NCI-H2196 treated with DMSO at 0.1 percent for 48 hours (cell line): ENCODE data around the gene GH1.
"Not testable (repeated sequence)": the region's sequence is repeated elsewhere in the genome, so short reads cannot be mapped to it uniquely, and the experiment has no call there.

Experiments
- DNase-seq: peaks from one replicate; lab custom pipeline; 2025; ENCODE audit not compliant: unreplicated experiment; lab: John Stamatoyannopoulos, UW

The GH1 gene

DNA sequence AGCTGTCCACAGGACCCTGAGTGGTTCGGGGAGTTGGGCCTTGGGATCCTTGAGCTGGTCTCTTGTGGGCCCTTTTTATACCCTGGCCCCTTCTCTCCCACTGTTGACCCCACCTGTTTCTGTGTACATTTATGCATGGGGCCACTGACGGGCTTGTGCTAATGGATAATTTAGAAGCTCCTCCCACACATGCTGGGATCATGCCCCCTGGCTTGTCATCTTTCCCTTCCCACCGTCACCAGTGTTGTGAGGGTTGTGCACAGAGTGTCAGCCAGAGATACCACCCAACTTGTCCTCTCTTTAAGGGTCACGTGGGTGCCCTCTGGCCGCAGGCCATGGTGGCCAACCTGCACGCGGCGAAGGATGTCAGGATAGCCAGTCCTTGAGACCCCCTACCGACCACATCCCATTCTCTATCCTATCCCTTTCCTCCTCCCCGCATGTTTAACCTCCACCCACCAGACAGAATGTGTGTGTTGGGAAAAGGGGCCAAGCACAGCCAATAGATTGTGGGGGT is at the start of gene GH1:
GH1 (minus strand) TSS at position 51 of the 517 bp plus-strand sequence. CDS start 63 bp downstream, outside the sequence.
- not testable (repeated sequence) for DNase-seq

DNA sequence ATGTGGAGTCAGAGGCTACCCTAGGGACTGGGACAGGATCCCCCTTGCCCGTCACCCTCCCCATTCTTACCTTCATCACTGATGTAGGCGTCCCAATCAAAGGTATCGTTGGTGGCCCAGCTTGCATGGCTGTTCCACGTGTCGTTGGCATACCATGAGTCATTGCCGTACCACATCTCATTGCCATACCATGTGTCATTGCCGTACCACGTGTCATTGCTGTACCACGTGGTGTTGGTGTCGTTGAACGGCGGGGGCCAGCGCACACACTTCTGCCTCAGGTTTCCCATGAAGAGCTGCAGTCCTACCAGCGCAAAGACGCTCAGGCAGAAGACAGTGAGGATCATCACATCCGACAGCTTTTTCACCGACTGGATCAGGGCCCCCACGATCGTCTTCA is 49.3 kb upstream of the GH1 start:
- no peak for DNase-seq

DNA sequence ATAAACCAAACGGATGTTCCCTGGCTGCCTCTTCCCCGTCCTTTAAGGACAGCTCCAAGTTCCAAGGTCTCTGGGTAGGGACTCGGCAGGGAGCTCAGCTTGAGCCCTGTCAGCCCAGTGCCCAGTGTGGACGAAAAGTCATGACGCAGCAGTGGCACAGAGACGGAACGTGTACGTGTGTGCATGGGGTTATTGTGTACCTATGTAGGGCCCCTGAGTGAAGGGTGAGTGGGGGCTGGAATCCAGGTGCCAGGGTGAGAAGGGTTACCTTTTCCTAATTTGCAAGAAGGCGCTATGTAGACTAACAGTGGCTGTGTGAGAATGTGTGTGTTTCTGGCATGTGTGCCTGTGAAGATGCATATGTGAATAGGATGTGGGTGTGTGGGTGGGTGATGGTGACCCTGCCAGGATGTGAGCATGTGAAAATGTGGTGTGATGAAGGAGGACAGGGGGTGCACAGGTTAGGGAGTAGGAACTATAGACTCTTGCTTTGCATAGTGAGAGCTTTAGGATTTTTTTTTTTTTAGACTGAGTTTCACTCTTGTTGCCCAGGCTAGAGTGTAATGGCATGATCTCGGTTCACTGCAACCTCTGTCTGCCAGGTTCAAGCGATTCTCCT is 48.1 kb upstream of the GH1 start:
- DNase-seq, result no peak

DNA sequence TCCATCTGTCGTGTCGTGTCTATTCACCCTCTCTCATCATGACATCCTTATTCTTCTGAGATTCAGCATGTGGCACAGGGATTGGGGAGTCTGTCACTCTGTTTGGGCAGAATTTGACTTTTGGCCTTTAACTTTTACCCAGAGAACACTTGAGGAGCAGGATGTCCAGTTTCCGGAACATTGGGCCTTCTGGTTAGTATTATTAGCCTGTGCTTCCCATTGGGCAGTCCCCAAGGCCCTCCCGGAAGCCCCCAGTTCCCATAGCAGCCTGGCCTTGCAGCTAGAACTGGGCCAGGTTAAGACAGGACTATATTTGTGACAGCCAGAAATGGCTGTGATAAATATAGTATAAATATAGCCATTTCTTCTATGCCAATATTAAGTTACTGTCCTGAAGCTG is 44.5 kb upstream of the GH1 start:
- no peak for DNase-seq

DNA sequence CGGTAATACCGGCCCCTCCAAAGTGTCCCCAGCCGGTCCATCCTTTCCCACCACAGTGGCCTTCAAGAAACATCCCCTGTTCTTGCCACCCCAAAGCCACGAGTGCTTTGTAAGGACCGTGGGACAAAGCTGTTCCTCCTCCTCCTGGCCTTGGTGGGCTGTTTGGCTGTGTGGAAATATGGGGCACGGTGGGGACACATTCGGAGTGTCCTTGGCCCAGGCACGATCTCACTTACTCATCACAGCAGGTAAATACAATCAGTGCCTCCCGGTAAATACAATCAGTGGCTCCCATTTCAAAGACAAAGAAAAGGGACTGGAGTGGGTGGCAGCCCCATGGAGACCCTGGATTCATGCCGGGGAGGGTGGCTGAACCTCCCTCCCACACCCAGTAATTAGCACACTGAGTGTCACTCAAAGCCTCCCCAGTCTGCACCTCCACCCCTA is 43.7 kb upstream of the GH1 start:
- DNase-seq, result no peak

DNA sequence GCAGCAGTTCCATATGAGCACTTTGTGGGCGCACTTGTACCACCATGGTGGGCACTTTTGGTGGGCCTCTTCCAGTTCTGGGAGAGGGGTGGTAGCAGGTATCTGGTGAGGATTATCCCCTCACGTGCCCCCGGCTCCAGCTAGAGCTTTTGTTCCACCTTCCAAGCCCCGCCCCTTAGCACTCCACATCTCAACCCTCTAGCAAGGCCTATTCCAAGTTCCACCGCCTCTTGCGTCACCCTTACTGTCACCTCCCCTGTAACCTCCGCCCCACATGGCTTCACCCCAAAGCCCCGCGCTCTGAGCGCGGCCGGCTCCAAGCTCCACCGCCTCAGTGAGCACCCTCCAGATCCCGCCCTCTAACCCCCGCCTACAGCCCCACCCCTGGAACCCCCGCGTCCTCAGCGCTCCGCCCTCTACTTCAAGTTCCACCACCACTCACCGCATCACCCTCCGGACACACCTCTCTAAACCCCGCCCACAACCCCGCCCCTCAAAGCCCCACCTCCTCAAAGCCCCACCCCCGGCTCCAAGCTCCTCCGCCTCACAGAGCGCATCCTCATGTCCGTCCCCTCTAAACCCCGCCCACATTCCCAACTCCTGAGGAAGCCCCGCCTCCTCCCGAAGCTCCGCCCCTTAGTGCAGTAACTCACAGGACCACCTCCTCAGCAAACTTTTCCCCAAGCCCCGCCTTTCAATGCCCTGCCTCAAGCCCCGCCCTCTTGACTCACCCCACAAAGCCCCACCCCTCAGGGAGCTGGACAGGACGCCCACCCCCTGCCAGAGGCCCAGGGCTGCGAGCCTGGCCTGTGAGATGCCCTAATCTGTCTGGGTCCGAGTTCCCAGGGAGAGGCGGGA is 42.9 kb upstream of the GH1 start:
- DNase-seq, result no peak

DNA sequence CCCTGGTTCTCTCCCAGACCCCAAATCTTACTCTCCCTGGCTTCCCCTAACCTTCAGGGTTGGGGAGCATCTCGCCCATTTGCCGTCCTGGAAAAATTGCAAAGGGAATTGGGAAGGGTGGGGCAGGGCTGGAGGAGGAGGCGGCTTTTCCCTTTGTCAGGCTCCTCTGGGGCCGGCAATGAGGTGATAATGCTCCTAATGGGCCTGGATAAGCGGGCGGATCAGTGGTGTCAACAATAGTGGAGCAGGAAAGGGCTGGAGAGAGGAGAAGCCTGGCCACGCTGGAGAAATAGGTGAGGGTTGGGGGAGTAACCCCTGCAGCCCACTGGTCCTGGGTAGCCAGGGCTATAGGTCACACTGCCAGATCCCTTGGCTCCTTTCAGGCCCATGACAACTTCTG is 41.8 kb upstream of the GH1 start:
- DNase-seq, result no peak

DNA sequence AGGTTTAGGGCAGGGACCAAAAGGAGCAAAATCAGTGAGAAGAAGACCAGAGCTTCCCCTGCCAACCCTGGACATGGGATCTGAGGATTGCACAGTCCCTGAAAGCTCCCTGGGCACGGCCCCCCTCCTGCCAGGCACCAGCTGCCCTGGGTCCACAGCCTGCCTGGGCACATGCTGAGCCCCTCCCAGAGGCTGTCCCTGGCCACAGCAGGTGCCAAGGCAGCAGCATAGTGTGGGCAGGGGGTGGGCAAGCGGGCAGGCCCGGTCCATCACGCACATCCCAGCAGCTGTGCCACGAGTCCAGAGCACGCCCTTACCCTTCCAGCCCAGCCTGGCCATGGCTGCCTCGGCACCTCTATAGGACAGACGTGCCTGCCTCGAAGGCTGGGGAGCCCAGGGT is 41.4 kb upstream of the GH1 start:
- no peak for DNase-seq

DNA sequence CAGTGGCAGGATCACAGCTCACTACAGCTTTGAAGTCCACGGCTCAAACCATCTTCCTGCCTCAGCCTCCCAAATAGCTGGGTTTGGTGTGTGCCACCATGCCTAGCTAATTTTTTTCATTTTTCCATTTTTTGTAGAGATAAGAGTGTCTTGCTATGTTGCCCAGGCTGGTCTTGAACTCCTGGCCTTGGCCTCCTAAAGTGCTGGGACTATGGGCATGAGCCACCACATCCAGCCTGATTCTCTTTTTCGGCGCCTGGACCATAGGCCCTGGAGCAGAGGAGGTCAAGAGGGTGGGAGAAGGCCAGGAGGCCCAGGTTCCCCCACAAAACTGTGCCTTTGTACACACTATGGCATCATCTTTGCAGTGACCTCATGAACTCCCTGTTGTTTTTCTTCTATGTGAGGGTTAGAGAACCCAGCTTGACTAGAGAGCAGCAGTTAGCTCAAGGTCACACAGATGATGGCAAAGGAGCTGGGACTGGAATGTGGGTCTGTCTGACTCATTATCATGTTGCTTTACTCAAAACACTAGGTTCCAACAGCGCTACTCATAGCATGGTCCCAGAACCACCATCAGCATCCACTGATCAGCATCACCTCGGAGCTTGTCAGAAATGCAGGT is 37.8 kb upstream of the GH1 start:
- no peak for DNase-seq

DNA sequence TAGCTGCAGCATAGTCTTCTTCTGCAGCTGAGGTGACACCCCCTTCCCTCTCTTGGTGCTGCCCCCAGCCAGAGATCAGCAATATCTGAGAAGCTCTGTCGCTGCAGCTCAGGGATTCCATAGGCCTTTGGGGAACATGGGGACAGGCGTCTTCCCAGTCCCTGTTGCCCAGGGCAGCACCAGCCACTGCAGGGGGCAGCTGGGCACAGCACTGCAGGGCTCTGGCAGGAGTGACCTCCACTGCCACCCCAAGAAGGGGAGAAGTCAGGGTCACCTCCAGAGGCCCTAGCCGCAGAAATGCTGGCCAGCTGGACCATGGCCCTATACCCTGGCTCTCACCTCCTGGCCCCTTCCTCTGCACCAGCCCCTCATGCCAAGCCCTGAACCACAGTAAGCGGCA is 37.2 kb upstream of the GH1 start:
- no peak for DNase-seq

DNA sequence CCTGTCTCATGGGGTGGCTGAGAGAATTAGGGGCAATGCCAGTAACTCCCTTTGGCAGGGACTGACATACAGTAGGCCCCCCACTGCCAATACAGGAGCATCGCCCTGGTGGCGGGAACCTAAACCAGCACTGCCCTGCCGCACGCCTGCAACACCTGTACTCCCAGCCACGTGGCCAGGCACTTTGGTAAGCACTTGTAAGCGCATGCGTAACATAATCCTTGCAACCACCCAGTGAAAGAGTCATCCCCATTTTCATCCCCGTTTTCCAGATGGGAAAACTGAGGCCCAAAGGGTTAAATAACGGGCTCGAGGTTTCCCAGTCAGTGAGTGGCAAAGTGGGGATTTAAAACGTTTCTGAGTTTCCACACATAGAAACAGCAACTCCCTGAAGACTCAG is 36.6 kb upstream of the GH1 start:
- DNase-seq, result no peak

DNA sequence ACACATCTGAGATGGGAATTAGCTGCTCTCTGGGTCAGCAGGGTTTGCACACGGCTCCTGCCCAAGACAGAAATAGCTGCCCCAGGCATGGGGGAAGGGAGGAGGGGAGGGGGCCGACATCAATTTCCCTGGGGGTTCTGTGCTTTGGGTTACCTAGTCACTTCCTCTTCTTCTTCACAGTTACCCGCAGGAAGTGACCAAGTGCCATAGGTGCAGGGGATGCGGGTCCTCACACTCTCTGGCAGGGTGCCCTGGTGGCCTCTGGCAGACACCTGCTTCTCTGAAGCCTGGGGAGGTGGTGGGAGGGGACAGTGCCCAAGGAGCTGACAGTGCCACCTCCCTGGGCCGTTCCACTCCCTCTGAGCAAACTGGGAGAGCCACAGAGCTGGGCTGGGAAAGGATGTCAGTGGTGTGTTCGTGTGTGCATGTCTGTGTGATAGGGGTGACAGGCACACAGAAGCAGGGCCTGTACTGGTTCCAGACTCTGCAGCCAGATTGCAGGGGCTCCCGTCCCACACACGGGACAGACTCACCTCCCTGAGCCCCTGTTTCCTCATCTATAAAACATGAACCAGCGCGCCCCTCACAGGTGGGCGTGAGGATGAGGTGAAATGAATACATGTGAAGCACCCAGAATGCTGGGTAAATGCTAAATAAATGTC is 35.9 kb upstream of the GH1 start:
- DNase-seq, result no peak

DNA sequence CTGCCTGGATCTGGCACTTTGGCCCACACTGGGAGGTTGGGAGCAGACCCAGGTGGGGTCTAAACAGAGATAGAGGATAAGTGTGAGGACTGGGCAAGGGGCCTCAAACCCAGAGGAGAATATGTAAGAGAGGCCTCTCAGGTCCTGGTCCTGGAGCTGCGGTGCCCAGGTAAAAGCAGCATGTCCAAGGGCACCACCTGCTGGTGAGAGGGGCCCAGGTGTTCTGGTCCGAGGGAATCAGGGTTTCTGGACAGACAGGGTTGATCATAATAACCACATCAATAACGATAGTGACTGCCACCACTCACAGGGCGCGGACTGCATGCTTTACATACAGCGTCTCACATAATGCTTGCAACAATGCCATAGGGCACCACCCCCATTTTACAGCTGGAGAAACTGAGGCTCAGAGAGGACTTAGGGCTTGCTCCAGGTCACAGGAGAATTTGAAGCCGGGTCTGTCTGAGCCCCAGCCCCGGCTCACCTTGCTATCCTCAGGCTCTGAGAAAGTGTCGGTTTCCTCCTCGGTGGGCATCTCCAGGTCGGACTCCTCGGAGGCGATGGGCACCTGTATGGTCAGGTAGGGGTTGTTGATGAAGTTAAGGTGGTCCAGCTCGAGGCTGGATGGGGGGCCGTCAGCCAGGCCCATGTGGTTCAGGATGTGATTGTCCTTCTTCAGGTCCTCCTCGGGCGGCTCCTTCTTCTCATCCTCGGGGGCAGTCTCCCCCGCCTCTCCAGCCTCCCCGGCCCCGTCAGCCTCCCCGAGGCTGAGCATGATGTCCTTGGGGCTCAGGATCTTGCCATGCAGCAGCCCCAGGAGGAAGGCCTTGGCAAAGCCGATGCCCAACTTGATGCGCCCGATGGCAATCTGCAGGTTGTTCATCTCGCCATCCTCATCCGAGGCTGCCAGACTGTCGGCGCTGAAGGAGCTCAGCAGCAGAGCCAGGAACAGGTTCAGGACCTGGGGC is 32.6 kb upstream of the GH1 start:
- DNase-seq, result no peak

DNA sequence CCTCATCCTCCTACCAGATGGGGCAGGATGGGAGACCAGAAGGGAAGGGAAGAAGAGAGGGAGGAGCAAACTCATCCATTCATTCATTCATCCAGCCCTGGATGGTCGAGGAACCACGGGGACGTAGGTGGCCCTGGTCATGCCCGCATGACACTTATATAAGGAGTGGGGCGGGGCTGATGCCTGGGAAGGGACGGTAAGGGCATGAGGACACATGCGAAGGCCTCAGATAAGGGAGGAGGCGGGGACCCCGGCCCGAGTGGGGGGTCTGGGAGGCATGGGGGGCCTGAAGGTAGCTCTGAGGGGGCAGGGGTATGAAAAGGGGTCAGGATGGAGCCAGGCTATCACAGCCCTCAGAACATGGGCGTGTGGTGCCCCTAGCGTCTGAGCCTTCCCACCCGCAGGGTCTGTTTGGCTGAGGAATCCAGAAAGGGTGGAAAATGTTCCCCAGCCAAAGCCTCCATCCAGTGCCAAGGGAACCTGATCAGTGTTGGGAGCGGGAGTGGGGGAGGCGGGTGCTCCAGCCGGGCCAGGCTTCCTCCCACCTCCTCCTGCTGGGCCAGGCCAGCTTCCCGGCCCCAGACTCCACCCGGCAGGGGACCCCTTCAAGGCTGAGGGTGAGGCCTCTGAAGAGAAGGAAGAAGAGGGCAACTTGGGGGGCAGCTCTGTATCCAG is 31.1 kb upstream of the GH1 start:
- DNase-seq, result no peak

DNA sequence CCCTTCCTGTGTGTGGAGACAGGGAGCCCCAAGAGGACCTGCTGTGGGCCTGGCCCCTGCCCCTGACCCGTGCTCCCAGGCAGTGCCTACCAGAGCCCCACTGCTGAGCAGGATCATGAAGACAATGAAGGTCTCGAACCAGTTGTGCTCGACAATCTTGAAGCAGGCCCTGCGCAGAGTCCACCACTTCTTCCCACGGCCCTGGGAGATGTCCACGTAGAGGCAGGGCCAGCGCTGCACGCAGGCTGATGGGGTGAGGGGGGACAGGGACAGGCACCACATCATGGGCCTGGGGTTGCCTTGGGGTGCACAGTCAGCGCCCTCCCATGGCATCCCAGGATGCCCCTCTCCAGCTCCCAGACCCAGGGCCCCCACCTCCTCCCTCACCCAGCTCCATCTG is 29.9 kb upstream of the GH1 start:
- no peak for DNase-seq

DNA sequence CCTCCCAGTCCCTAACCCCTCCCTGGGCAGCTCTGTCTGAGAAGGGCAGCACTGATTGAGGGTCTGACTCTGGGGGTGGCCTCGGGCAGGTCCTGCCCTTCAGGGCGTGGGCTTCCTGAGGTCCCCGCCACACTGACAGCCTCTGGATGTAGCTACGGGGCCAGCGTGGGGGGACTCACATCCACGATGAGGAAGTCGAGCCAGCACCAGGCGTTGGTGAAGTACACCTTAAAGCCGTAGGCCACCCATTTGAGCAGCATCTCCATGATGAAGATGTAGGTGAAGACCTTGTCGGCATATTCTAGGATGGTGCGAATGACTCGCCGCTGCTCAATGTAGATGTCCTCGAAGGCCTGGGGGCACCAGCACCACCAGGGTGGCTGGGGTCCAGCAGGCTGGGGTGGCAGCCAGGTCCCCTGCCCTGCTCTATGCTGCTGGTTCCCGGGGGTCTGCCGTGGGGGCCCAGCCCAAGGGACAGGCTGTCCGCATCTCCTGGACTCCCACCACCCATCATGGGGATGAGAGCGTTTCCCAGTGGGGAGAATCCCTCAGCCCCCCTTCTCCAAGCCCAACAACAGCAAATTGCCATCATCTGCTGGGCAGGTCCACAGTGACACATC is 29.2 kb upstream of the GH1 start:
- no peak for DNase-seq

DNA sequence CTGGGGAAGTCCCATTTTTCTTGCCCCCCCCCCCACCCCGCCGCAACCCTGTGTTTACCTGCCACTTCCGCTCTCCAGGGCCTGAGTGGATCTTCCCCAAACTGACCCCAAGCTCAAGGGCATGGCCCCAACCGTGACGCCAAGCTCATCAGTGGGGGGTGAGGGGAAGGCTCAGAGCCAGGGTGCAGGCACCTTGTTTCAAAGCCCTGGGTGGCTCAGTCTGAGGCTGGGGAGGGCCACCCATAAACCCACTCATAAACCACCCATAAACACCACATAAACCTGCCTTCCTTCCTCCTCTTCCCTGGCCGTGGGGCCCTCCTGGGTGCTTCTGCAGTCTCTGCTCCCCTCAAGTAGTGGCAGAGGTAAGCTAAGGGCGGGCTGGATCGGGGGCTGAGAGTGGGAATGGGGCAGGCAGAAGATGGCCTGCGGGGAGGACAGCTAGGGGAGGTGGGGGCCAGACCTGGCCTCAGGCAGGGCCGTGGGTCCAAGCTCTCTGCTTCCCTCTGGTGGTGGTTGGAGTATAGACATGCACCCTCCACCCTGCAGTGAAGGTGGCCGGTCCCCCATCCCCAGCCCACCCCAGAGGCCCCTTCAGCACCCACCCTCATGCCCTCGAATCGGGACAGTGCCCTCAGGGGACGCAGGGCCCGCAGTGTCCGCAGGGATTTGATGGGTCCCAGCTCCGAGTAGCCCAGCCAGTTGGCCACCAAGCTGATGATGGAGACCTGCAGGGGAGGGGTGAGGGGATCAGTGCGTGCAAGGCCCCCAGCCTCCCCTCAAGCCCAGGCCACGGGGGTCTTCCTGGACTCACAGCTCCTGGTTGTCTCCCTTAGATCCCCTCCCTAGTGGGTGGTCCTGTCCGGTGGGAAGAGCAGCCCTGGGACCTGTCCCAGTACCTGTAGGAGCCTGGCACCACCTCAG is 28.1 kb upstream of the GH1 start:
- DNase-seq, result peak; percentile 14

DNA sequence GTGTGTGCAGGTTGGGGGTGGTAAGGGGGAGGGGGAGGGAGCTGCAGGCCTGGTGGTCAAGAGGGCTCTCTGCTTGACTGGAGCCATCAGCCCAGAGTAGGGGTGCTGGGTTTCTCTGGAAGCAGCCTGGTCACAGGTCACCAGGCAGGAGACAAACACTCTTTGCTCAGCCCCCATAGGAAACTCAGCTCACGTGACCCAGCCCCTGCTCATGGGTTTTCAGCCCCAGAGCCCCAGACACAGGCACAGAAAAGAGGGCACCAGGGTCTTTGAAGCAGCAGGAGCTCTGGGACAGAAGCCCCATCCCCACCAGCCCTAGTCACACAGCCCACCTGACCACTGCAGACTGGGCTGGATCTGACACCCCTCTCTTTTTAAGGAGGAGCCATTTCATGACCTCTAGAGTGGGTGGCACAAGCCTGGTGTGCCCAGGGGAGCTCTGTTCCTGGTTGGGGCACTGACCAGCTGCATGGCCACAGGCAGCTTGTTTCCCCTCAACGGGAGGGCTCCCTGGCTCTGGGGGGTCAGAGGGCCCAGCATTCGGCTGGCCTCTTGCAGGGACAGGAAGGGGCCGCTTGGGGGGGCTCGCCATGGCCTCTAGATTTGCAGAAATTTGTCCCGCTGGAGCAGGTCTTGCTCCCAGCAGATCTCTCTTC is 27.3 kb upstream of the GH1 start:
- DNase-seq, result no peak
